Measurements from ENCODE around the gene BRSK1. TPM values are rescaled to one million over a fixed set of nuclear protein-coding genes. Genes with fewer than 3 reads are reported as not detected.

BRSK1 gene
- total and polyA plus RNA-seq, 3 donors from 2014 or later, result 12.8 to 20.7 (median 14.9) TPM

DNA sequence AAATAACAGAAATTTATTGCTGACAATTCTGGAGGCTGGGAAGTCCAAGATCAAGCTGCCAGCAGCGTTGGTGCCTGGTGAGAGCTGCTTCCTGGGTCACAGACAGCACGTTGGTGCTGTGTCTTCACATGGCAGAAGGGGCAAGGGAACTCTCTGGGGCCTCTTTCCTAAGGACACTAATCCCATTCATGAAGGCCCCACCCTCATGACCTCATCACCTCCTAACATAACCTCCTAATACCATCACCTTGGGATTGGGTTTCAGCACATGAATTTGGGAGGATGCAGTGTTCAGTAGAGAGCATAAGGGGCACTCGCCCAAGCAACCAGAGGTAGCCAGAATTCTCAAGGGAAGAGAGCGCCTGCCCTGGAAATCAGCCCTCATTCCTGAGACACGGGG is 25.7 kb downstream of the BRSK1 start:
- Histone ChIP-seq H3K36me3 (ENCODE audit: low read depth, missing control alignments) (no peaks in the 10 kb centered on the region), H3K4me1 (no peaks in the 10 kb centered on the region), H3K27me3 (no peaks in the 10 kb centered on the region), H3K27ac (no peak overlapping the region), H3K9me3 (no peaks in the 10 kb centered on the region), H3K4me3 (no peak overlapping the region)
- WGBS, 2 donors, result 93 to 97% methylated on average over 5 of the region's 5 CpGs
- DNase-seq, result no peak
- no peak for TF ChIP-seq POLR2A (IDR thresholded peaks at IDR 0.05)
- TF ChIP-seq, protein P1, sequence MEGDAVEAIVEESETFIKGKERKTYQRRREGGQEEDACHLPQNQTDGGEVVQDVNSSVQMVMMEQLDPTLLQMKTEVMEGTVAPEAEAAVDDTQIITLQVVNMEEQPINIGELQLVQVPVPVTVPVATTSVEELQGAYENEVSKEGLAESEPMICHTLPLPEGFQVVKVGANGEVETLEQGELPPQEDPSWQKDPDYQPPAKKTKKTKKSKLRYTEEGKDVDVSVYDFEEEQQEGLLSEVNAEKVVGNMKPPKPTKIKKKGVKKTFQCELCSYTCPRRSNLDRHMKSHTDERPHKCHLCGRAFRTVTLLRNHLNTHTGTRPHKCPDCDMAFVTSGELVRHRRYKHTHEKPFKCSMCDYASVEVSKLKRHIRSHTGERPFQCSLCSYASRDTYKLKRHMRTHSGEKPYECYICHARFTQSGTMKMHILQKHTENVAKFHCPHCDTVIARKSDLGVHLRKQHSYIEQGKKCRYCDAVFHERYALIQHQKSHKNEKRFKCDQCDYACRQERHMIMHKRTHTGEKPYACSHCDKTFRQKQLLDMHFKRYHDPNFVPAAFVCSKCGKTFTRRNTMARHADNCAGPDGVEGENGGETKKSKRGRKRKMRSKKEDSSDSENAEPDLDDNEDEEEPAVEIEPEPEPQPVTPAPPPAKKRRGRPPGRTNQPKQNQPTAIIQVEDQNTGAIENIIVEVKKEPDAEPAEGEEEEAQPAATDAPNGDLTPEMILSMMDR (IDR thresholded peaks at IDR 0.05), result no peak
- intact Hi-C loops (cut with DNase I; ENCODE audit: low total_unique reads), result no loop called here

GRCh38 chr19:55310498-55310897 is 26.7 kb downstream of the BRSK1 start:
- no peak for DNase-seq
- Histone ChIP-seq H3K4me1 (no peaks in the 10 kb centered on the region), H3K4me3 (no peak overlapping the region), H3K9me3 (no peaks in the 10 kb centered on the region), H3K27me3 (no peaks in the 10 kb centered on the region), H3K36me3 (ENCODE audit: low read depth, missing control alignments) (no peaks in the 10 kb centered on the region), H3K27ac (no peak overlapping the region)
- intact Hi-C loops (cut with DNase I; ENCODE audit: low total_unique reads), result no loop called here
- 81 to 90% methylated on average over 7 of the region's 7 CpGs for WGBS, 2 donors
- TF ChIP-seq POLR2A (IDR thresholded peaks at IDR 0.05), result no peak

GRCh38 chr19:55311397-55311796 is 27.6 kb downstream of the BRSK1 start:
- DNase-seq, result no peak
- Histone ChIP-seq H3K27me3 (no peaks in the 10 kb centered on the region), H3K4me1 (no peaks in the 10 kb centered on the region), H3K36me3 (ENCODE audit: low read depth, missing control alignments) (no peaks in the 10 kb centered on the region), H3K27ac (no peak overlapping the region), H3K9me3 (no peaks in the 10 kb centered on the region), H3K4me3 (no peak overlapping the region)
- TF ChIP-seq, protein P1 (IDR thresholded peaks at IDR 0.05), result no peak
- TF ChIP-seq POLR2A (IDR thresholded peaks at IDR 0.05), result no peak
- WGBS, 2 donors, result 80 to 82% methylated on average over 6 to 8 of the region's 9 CpGs
- intact Hi-C loops (cut with DNase I; ENCODE audit: low total_unique reads), result no loop called here

DNA sequence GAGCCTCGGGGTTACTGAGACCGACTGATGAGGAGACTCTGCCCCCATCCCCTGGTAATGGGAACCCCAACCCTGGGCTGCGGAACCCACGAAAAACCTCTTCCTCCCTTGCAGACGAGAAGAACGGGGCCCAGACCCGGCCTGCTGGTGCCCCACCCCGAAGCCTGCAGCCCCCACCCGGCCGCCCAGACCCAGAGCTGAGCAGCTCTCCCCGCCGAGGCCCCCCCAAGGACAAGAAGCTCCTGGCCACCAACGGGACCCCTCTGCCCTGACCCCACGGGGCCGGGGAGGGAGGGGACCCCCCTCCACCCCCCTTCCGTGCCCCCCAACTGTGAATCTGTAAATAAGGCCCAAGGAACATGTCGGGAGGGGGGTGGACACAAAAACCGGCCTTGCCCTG is 28.0 kb downstream of the BRSK1 start:
- no peaks in the 10 kb centered on the region for H3K4me1 ChIP-seq
- H3K36me3 ChIP-seq (ENCODE audit: low read depth, missing control alignments), result no peaks in the 10 kb centered on the region
- H3K27me3 ChIP-seq, result no peaks in the 10 kb centered on the region
- WGBS, 2 donors, result 84 to 98% methylated on average over 7 to 18 of the region's 18 CpGs
- H3K27ac ChIP-seq, result no peak overlapping the region
- H3K4me3 ChIP-seq, result no peak overlapping the region
- no peaks in the 10 kb centered on the region for H3K9me3 ChIP-seq
- intact Hi-C loops (cut with DNase I; ENCODE audit: low total_unique reads), result no loop called here
- TF ChIP-seq, protein P1 (IDR thresholded peaks at IDR 0.05), result no peak
- TF ChIP-seq POLR2A (IDR thresholded peaks at IDR 0.05), result no peak
- no peak for DNase-seq

DNA sequence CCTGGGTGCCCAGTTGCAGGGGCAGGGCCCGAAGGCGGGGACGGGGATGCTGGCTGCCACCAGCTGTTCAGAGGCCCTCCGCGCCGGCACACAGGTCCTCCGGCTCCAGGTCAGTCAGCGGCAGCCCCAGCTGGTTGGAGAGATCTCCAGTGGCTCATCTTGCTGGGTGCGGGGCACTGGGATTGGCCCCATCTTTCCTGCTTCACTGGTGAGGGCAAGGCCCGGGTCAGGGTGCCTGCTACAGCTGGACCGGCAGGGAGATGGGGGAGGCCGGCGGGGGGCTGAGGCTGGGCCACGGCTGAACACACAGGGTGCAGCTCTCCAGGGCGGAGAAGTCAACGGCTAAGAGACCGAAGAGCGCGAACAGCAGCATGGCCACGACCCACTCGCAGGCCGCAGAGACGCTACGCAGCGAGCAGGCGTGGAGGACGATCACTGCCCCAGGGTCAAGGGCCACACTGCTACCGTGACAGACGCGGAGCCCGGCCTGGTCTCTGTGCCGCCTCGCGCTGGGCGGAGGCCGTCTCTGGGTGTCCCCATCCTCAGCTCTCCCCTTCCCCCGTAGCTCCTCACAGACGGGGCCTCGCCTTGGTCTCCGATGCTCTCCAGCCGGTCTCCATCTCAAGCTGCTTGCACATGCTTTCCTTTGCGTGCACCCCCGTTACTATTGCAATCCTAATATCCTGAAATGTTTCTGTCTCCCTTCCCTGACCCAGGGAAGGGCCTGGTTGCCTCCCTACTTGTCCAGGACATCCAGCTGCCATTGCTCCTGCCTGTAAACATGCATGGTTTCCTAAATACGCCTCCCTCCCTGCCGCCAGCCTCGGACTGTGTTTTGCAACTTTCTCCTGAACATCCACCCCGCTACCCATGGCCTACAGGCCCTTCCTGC is 29.1 kb downstream of the BRSK1 start:
- no peak overlapping the region for H3K27ac ChIP-seq
- WGBS, 2 donors, result 66 to 79% methylated on average over 28 to 47 of the region's 47 CpGs
- no peak for DNase-seq
- intact Hi-C loops (cut with DNase I; ENCODE audit: low total_unique reads), result no loop called here
- H3K4me1 ChIP-seq, result no peaks in the 10 kb centered on the region
- H3K36me3 ChIP-seq (ENCODE audit: low read depth, missing control alignments), result no peaks in the 10 kb centered on the region
- no peak overlapping the region for H3K4me3 ChIP-seq
- H3K9me3 ChIP-seq, result no peaks in the 10 kb centered on the region
- H3K27me3 ChIP-seq, result no peaks in the 10 kb centered on the region
- TF ChIP-seq, protein P1 (IDR thresholded peaks at IDR 0.05), result no peak
- no peak for TF ChIP-seq POLR2A (IDR thresholded peaks at IDR 0.05)

Measured in testis (tissue), 3 donors.